MG63 (cell line): ENCODE results near the gene POU6F1. TPM values are rescaled to one million over a fixed set of nuclear protein-coding genes. Genes with fewer than 3 reads are reported as not detected.

ENCODE experiments used
- DNase-seq: peaks from one replicate; pipeline ENCODE4 v3.0.0-alpha.2; 2020
- H3K27me3 ChIP-seq: fragments of 250-450 bp; sonication (Bioruptor Pico); 2 replicates; pipeline ENCODE4 v1.5.1; 2020; ENCODE audit warnings: mild to moderate bottlenecking, moderate library complexity
- H3K36me3 ChIP-seq: fragments of 250-450 bp; sonication (Bioruptor Pico); 2 replicates; pipeline ENCODE4 v1.5.1; 2020; ENCODE audit warnings: mild to moderate bottlenecking, moderate library complexity
- H3K4me3 ChIP-seq: fragments of 250-450 bp; sonication (Bioruptor Pico); 2 replicates; pipeline ENCODE4 v1.5.1; 2020; ENCODE audit warnings: mild to moderate bottlenecking, moderate library complexity
- H3K9me3 ChIP-seq: fragments of 250-450 bp; sonication (Bioruptor Pico); 2 replicates; pipeline ENCODE4 v1.5.1; 2020; ENCODE audit warnings: mild to moderate bottlenecking, moderate library complexity
- total RNA-seq: library from RNA; depleted of rRNA; stranded (reverse); fragments of >200 nt; shearing (Covaris generic); gene quantifications from 2 replicates; pipeline ENCODE4 v1.2.3, GENCODE V29; 2014; ENCODE audit warnings: low replicate concordance

The POU6F1 gene
- total RNA-seq, 1 experiment from 2014 or later, result 2.7 TPM

DNA sequence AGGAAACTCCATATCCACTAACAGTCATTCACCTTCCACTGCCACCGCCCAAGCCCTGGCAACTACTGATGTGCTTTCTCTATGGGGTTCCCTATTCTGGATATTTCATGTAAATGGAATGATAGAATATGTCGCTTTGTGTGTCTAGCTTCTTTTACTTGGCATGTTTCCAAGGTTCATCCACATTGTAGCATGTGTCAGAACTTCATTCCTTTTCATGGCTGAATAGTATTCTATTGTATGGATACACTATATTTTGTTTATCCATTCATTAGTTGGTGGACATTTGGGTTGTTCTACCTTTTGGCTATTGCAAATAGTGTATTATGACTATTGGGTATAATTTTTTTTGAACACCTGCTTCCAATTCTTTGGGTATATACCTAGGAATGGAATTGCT lies 8.6 kb downstream of the POU6F1 start:
- DNase-seq, result no peak
- Histone ChIP-seq H3K27me3 (no peaks in the 10 kb centered on the region), H3K36me3 (peaks cover 3% of the 10 kb centered on the region; the same call in 1 of the 2 replicates), H3K9me3 (no peaks in the 10 kb centered on the region), H3K4me3 (no peak overlapping the region)

DNA sequence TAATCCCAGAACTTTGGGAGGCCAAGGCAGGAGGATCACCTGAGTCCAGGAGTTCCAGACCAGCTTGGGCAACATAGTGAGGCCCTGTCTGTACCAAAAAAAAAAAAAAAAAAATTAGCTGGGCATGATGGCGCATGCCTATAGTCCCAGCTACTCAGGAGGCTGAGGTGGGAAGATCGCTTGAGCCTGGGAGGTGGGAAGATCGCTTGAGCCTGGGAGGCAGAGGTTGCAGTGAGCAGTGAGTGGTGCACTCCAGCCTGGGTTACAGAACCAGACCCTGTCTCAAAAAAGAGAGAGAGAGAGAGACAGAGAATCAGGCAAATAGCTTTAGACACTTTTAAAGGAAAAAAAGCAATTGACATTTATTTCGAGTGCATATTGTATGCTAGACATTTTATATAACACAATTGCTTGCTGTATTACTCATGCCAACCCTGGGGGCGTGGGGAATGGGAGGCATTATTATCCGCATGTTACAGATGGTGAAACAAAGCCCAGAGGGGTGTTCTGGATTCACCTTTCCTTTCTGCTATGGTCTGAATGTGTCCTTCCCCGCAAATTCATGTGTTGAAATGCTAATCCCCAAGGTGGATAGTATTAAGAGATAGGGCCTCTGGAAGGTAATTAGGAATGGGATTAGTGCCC lies 9.7 kb downstream of the POU6F1 start:
- H3K9me3 ChIP-seq, result no peaks in the 10 kb centered on the region
- H3K4me3 ChIP-seq, result no peak overlapping the region
- H3K27me3 ChIP-seq, result no peaks in the 10 kb centered on the region
- no peak for DNase-seq
- peaks cover 3% of the 10 kb centered on the region; the same call in 1 of the 2 replicates for H3K36me3 ChIP-seq

DNA sequence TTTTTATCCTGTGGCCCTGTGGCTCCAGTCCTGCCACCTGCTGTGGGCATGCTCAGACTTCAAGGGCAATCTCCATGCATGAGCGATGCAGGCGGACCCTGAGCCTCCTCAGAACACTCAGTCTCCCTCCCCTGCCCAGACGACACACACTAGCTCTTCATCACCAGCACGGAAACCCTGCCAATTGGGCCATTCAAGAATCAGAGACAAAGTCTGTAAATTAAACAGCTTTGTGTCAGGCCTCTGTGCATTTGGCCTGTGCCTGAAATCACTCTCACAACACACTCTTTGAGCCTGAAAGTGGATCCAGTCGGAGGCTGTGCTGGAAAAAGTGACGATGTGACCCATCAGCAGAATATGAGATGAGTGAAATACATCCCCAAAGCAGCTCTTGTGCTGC lies 12.5 kb downstream of the POU6F1 start:
- Histone ChIP-seq H3K27me3 (no peaks in the 10 kb centered on the region), H3K4me3 (no peak overlapping the region), H3K9me3 (no peaks in the 10 kb centered on the region), H3K36me3 (peaks cover 3% of the 10 kb centered on the region; the same call in 1 of the 2 replicates)
- DNase-seq, result no peak

DNA sequence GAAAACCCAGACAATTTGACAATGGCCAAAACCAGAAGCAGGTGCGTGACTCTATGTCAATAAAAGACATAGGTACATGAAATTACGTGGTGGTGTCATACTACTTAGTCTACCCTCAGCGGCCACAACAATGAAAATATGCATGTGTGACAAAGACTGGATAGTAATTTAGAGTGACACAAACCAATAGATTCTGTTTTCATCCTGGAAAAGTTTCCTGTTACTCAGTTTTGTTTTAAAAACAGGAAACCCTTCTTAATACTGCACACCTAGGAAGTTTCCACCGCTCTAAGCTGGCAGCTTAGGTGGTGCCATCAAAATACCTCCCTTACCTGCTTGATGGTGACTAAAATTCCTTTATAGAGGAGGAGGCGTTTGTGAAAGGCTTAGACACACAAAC lies 15.1 kb downstream of the POU6F1 start:
- Histone ChIP-seq H3K9me3 (no peaks in the 10 kb centered on the region), H3K36me3 (no peaks in the 10 kb centered on the region), H3K4me3 (no peak overlapping the region), H3K27me3 (no peaks in the 10 kb centered on the region)
- no peak for DNase-seq

DNA sequence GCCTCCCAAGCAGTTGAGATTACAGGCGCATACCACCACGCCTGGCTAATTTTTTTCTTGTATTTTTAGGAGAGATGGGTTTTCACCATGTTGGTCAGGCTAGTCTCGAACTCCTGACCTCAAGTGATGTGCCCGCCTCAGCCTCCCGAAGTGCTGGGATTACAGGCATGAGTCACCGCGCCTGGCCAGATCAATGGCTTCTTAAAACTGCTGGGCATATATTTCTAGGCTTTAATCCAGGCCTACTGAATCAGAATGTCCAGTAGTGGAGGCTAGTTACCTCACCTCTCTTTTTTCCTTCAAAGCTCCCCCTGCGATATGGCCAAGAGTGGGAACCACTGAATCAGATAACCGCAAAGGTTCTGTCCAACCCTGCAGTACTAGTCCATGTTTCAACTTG lies 17.1 kb downstream of the POU6F1 start:
- H3K27me3 ChIP-seq, result no peaks in the 10 kb centered on the region
- DNase-seq, result peak; percentile 53
- no peaks in the 10 kb centered on the region for H3K9me3 ChIP-seq
- H3K36me3 ChIP-seq, result no peaks in the 10 kb centered on the region
- no peak overlapping the region for H3K4me3 ChIP-seq

DNA sequence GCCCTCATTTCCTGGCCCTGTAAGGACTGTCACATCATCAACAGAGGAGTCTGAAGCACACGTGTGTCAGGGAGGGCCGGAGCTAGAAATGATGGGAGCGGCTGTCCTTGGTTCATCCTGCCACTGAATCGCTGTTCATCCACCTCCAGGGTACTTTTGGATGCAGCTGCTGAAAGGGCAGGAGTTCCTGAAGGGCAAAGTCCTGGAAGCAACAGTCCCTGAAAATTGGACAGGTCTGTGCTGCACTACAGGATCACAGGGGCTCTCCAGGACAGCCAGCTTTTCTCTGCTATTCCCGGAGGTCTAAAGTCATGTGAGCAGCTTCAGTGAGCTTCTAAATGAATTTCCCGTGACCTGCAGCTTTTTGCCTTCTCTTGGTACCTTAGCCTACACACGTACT lies 17.7 kb downstream of the POU6F1 start:
- Histone ChIP-seq H3K4me3 (no peak overlapping the region), H3K27me3 (no peaks in the 10 kb centered on the region), H3K36me3 (no peaks in the 10 kb centered on the region), H3K9me3 (no peaks in the 10 kb centered on the region)
- no peak for DNase-seq

DNA sequence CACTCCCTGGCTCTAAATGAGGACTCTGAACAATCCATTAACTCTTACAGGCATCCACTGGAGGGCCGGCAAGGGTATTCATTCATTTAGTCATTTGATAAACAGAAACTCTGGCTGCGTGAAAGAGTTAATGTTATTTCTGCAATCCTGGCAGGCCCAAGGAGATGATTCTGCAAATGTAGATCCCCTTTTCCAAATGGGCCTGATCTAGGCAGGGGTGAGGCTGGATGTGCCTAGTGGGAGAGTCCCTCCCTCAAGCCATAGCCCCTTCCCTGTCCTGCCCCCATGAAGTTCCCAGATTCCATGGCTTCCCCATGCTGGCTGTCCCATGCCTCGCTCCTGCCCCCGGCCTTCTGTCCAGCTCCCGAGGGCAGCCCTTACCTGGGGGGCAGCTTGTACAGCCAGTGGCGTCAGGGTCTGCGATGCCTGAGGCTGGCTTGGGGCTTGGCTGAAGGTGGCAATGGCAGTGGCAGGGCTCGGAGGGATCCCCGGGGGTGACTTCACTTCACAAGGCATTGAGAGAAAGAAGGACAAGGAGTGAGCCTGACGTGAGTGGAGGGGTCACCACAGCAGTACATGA lies 18.4 kb downstream of the POU6F1 start:
- no peaks in the 10 kb centered on the region for H3K27me3 ChIP-seq
- DNase-seq, result no peak
- H3K36me3 ChIP-seq, result no peaks in the 10 kb centered on the region
- H3K9me3 ChIP-seq, result no peaks in the 10 kb centered on the region
- no peak overlapping the region for H3K4me3 ChIP-seq

DNA sequence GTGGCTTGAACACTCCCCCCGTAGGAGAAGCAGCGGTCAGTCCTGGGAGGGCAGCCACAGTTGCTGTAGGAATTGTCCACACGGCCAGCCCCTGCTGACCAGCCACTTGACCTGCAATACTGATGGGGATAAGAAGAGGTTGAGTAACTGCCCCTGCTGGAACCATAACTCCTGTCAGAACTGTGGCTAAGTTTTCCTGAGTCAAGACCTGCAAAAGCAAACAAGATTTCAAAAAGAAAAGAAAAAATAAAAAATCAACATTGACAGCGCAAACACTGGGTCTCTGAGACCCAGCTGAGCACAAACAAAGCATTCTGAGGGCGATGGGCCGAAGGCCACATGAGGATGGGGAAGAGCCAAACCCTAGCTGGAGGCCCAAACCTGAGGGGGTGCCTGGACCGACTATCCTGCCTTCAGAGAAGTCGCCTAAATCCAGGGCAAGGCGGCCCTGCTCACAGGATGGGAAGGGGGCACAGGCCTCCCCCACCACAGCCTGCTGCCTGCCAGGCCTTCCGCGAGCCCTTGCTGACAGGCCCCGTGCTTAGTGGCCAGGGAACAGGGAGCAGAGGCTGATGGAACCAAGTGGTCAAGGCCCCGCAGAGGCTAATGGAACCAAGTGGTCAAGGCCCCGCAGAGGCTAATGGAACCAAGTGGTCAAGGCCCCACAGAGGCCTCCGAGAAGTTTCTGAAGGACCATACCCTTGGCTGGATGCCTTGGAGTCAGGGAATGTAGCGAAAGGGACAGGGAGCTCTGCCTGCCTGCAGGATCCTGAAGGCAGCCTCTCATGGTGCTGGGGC lies 19.1 kb downstream of the POU6F1 start:
- H3K36me3 ChIP-seq, result no peaks in the 10 kb centered on the region
- DNase-seq, result no peak
- H3K27me3 ChIP-seq, result no peaks in the 10 kb centered on the region
- no peak overlapping the region for H3K4me3 ChIP-seq
- no peaks in the 10 kb centered on the region for H3K9me3 ChIP-seq

DNA sequence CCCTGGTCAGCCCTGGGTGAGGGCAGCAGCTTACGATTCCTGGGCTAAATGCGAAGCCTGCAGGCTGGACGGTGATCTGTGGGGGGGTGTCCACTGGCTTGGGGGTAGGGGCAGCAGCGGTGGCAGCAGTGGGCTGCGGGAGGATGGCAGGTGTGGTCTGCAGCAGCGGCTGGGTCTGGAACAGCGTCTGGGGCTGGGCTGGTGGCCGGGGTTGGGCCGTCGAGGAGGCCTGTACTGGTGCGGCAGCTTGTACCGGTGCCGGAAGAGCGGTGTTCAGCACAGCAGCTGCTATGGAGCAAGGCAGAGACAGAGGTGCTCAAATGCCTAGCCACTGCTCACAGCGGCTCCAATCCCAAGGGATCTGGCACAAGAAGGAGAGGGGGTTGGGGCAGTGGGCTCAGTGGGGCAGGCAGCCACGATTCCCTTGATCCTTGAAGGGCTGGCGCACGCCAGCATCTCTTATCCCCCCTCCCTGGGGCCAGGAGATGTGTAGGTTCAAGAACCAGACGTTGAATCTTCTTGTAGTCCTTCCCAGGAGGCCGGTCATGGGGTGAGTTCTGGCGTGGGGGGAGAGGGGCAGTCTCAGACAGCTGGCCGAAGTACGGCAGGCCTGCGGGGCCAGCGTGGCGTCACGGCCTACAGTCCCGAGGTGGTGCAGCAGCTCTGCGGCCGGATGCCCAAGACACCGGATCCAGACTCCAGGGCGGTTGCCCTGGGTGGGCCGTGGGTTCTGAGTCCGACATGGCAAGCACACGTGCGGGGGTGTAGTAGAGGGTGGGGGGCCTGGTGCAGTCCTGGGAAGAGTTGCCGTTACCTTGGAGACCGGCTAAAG lies 19.9 kb downstream of the POU6F1 start:
- Histone ChIP-seq H3K27me3 (no peaks in the 10 kb centered on the region), H3K36me3 (no peaks in the 10 kb centered on the region), H3K9me3 (no peaks in the 10 kb centered on the region), H3K4me3 (no peak overlapping the region)
- DNase-seq, result no peak

DNA sequence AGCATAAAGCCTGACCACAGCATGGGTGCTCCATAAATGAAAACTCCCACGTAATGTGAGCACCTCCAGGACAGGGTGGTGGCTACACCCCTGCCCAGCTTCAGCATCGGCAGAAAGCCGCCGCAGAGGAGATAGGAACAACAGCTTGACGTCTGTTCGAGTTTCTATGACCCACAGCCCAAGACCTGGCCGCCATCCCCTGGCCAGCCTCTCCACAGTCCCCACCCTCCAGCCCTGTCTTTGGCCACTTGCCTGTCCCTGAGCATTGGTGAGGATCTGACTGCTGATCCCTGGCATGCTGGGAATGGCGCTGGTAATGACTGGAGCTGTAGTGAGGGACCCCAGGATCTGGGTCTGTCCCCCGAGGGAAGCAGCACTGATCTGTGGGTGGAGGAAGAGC lies 21.3 kb downstream of the POU6F1 start:
- H3K9me3 ChIP-seq, result no peaks in the 10 kb centered on the region
- no peak overlapping the region for H3K4me3 ChIP-seq
- H3K27me3 ChIP-seq, result no peaks in the 10 kb centered on the region
- no peak for DNase-seq
- H3K36me3 ChIP-seq, result no peaks in the 10 kb centered on the region

DNA sequence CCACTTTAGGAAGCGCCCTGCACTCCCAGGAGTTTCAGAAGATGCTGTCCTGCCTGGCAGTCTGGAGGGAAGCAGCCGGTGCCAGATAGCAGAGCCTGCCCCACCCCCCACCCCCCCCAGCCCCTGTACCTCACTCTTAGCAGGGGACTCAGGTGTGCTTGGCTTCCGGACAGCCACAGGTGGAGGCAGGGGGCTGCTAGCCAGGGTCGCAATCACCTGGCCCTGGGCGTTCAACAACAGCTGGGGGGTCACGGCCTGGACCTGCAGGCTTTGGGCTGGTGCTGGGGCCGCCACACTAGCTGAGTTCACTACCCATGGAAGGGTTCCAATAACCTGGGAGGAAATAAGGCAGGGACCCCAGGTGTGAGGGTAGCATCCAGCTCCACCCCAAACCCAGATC lies 22.0 kb downstream of the POU6F1 start:
- DNase-seq, result no peak
- Histone ChIP-seq H3K4me3 (no peak overlapping the region), H3K27me3 (no peaks in the 10 kb centered on the region), H3K36me3 (no peaks in the 10 kb centered on the region), H3K9me3 (no peaks in the 10 kb centered on the region)

DNA sequence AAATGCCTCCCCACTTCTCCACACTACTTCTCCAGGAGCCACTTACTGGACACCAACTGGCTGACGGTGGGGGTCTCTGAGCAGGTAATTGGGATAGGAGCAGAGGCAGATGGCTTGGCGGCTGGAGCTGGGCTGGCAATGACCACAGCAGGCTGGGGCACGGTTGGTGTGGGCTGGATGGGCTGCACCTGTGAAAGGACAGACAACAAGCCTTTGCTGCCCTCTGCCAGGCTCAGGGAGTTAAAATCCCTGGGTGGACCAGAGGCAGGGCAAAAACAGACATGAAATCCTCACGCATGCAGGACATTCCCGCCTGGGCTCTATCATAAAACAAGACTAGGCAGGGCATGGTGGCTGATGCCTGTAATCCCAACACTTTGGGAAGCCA lies 25.6 kb downstream of the POU6F1 start:
- no peaks in the 10 kb centered on the region for H3K9me3 ChIP-seq
- H3K4me3 ChIP-seq, result no peak overlapping the region
- DNase-seq, result no peak
- H3K36me3 ChIP-seq, result no peaks in the 10 kb centered on the region
- H3K27me3 ChIP-seq, result no peaks in the 10 kb centered on the region

DNA sequence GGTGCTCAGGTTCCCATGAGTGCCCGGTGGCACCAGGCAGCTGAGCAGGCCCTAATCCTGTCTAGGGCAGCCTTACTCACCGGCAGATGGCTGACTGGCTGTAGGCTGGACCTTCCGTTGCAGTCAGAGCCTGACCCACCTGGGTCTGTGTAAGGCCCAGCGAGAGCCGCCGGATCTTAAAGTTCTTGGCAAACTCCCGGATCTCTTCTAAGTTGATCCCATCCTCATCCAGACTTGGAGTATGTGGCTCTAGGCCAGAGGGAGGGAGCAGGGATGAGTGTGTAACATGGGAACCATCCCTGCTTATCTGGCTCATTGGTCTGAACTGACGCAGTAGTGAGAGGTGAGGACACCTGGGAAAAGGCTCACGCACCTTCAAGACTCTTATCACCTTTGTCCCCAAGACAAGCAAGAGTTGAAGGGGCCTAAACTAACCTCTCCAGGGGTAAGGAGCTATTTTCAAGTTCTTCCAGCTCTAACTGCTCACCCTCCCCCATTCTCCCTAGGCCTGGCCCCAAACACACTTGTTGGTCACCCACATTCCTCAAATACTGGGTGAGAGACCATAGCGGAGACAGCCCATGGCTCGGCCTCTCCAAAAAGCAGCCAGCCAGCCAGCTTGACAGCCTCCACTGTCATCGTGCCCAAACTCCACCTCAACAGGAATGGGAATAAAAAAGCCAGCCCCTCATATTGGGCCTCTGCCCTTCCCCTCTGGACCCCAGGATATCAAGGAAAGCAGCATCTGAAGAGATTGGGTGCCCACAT lies 26.2 kb downstream of the POU6F1 start:
- Histone ChIP-seq H3K9me3 (no peaks in the 10 kb centered on the region), H3K27me3 (no peaks in the 10 kb centered on the region), H3K4me3 (no peak overlapping the region), H3K36me3 (no peaks in the 10 kb centered on the region)
- no peak for DNase-seq

DNA sequence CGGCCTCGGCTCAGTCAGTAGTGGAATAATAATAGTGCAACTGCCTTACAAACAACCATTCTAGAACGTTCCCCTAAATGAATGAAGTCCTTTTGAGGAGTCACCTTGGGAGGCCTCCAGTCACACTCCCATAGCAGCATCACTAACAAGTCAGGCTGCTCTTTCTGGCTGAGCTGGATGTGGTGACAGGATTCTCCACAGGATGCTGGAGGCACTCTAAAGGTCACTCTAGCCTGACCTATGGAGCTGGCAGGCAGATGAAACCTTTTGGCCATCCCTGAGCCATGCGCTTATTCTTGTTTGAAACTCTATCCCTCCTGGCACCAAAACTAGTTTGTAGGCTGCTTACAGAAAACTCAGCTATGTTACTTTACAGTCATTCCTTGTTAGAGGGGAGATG lies 27.0 kb downstream of the POU6F1 start:
- DNase-seq, result peak; percentile 9
- H3K4me3 ChIP-seq, result no peak overlapping the region
- no peaks in the 10 kb centered on the region for H3K36me3 ChIP-seq
- H3K9me3 ChIP-seq, result no peaks in the 10 kb centered on the region
- H3K27me3 ChIP-seq, result no peaks in the 10 kb centered on the region

DNA sequence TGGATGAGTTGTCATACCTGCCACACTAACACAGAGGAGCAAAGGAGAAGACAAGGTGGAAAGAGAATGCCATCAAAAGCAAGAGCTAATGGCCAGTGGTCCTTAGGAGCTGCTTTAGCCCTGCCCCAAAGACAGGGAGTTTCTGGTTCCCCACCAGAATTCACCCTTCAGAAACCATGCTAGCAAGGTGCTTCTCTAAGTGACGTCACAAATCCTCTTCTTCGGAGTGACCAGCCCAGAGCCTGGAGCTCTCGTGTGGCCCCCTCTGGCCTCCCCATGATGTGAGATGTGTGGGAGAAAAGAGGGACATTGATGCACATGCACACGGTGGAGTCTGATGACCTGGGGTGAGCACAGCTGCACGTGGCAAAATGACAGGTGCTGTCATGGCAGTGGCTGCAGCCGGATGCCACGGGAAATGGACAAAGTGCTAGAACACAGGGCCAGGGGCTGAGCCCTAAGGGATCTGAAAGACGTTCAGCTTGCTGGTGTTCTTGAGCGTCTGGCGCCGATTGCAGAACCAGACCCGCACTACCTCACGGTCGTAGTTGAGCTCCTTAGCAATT lies 28.0 kb downstream of the POU6F1 start:
- Histone ChIP-seq H3K27me3 (no peaks in the 10 kb centered on the region), H3K9me3 (no peaks in the 10 kb centered on the region), H3K4me3 (no peak overlapping the region), H3K36me3 (no peaks in the 10 kb centered on the region)
- DNase-seq, result no peak

DNA sequence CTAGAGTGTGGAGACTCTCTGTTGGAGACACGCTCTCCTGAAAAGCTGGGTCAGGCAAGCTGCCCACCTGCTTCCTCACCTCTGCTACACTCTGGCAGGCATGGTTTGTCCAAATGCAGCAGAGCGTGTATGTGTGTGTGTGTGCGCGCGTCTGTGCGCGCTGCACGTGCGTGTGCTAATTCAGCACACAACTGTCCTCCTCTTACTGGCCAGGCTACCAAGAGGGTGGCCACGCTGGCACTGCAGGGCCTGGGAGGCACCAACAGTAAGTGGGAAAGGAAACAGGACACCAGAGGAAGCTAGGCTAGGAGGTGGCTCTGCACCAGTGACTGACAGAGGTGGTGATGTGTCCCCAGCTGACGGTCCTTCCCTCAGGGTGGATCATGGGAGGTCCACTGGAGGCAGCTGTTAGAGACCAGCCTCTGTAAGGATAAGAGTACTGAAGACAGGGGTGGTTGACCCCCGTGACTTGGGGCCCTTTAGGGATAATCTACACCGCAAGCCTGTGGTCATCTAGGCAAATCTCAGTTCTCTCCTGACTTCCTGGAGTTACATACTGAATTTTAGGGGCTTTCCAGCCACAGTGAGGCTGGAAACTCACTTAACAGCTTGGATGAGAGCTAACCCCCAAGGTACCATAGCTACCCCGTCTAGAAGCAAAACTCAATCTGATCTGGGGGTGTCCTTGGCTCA lies 29.4 kb downstream of the POU6F1 start:
- Histone ChIP-seq H3K9me3 (no peaks in the 10 kb centered on the region), H3K27me3 (no peaks in the 10 kb centered on the region), H3K36me3 (no peaks in the 10 kb centered on the region), H3K4me3 (no peak overlapping the region)
- DNase-seq, result no peak
